ENCODE measurements around the gene TJP2. TPM values are rescaled to one million over a fixed set of nuclear protein-coding genes. Genes with fewer than 3 reads are reported as not detected.

Gene TJP2
- total and polyA plus RNA-seq, 10 of the 15 experiments (the other 5 are each of a cell fraction or from before 2014, with no cell fraction given): 6.4 to 59.9 (median 29.7) TPM

- TF ChIP-seq JUNB (IDR thresholded peaks at IDR 0.05) (no peak), HDGF (IDR thresholded peaks at IDR 0.05) (no peak), HDAC6 (IDR thresholded peaks at IDR 0.05; ENCODE audit: unreplicated experiment) (no peak), IRF4 (IDR thresholded peaks at IDR 0.05; ENCODE audit: low read depth, low read length) (no peak), SP1 (IDR thresholded peaks at IDR 0.05; ENCODE audit: low read depth, low read length) (no peak), MEF2A (IDR thresholded peaks at IDR 0.05; ENCODE audit: insufficient read depth, low read depth, low read length) (no peak), IKZF1 (conservative IDR thresholded peaks at IDR 0.05) (no peak), BHLHE40 (IDR thresholded peaks at IDR 0.05; ENCODE audit: borderline replicate concordance in 1 of 2, low read depth in 2 of 2, low read length in 1 of 2) (no peak), NBN (IDR thresholded peaks at IDR 0.05) (no peak)
- TF ChIP-seq, protein P1, sequence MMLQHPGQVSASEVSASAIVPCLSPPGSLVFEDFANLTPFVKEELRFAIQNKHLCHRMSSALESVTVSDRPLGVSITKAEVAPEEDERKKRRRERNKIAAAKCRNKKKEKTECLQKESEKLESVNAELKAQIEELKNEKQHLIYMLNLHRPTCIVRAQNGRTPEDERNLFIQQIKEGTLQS (IDR thresholded peaks at IDR 0.05; ENCODE audit: borderline replicate concordance, extremely low read depth, low read depth, low read length): no peak
- TF ChIP-seq, protein P2, sequence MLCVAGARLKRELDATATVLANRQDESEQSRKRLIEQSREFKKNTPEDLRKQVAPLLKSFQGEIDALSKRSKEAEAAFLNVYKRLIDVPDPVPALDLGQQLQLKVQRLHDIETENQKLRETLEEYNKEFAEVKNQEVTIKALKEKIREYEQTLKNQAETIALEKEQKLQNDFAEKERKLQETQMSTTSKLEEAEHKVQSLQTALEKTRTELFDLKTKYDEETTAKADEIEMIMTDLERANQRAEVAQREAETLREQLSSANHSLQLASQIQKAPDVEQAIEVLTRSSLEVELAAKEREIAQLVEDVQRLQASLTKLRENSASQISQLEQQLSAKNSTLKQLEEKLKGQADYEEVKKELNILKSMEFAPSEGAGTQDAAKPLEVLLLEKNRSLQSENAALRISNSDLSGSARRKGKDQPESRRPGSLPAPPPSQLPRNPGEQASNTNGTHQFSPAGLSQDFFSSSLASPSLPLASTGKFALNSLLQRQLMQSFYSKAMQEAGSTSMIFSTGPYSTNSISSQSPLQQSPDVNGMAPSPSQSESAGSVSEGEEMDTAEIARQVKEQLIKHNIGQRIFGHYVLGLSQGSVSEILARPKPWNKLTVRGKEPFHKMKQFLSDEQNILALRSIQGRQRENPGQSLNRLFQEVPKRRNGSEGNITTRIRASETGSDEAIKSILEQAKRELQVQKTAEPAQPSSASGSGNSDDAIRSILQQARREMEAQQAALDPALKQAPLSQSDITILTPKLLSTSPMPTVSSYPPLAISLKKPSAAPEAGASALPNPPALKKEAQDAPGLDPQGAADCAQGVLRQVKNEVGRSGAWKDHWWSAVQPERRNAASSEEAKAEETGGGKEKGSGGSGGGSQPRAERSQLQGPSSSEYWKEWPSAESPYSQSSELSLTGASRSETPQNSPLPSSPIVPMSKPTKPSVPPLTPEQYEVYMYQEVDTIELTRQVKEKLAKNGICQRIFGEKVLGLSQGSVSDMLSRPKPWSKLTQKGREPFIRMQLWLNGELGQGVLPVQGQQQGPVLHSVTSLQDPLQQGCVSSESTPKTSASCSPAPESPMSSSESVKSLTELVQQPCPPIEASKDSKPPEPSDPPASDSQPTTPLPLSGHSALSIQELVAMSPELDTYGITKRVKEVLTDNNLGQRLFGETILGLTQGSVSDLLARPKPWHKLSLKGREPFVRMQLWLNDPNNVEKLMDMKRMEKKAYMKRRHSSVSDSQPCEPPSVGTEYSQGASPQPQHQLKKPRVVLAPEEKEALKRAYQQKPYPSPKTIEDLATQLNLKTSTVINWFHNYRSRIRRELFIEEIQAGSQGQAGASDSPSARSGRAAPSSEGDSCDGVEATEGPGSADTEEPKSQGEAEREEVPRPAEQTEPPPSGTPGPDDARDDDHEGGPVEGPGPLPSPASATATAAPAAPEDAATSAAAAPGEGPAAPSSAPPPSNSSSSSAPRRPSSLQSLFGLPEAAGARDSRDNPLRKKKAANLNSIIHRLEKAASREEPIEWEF (IDR thresholded peaks at IDR 0.05; ENCODE audit: insufficient replicate concordance, low read depth, low read length): no peak
Measured at GRCh38 chr9:69179037-69179436, 5.0 kb downstream of the TJP2 start (continued).

Measured in GM12878 (cell line).